ENCODE results near the gene ASH1L. TPM values are rescaled to one million over a fixed set of nuclear protein-coding genes. Genes with fewer than 3 reads are reported as not detected.
"Not testable (repeated sequence)": the region's sequence is repeated elsewhere in the genome, so short reads cannot be mapped to it uniquely, and the experiment has no call there.

The ASH1L gene
- total RNA-seq, 1 donor: 44.8 TPM

DNA sequence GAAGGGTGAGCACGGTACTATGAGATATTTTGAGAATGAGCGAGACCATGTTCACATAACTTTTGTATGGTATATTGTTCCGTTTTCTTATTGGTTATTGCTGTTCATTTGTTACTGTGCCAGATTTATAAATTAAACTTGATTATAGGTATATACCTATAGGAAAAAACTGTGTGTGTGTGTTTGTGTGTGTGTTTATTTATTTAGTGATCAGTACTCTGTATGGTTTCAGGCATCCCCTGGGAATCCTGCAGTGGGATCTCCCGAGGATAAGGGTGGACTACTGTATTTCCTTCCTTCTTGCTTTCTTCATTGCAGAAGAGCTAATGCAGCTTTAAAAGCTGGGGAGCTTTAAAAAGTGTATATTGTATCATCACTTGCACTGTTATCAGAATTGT is 8.0 kb upstream of the ASH1L start:
- TF ChIP-seq CTCF (IDR thresholded peaks at IDR 0.05; ENCODE audit: insufficient read depth, low read length): no peak
- DNase-seq (ENCODE audit: low read depth): no peak
- H3K4me3 ChIP-seq (ENCODE audit: low read depth, low read length): no peak overlapping the region

- TF ChIP-seq CTCF (IDR thresholded peaks at IDR 0.05; ENCODE audit: insufficient read depth, low read length): no peak
- DNase-seq (ENCODE audit: low read depth): peak; percentile 85
These were observed 7.5 kb upstream of the ASH1L start for GRCh38 chr1:155569988-155570592.

DNA sequence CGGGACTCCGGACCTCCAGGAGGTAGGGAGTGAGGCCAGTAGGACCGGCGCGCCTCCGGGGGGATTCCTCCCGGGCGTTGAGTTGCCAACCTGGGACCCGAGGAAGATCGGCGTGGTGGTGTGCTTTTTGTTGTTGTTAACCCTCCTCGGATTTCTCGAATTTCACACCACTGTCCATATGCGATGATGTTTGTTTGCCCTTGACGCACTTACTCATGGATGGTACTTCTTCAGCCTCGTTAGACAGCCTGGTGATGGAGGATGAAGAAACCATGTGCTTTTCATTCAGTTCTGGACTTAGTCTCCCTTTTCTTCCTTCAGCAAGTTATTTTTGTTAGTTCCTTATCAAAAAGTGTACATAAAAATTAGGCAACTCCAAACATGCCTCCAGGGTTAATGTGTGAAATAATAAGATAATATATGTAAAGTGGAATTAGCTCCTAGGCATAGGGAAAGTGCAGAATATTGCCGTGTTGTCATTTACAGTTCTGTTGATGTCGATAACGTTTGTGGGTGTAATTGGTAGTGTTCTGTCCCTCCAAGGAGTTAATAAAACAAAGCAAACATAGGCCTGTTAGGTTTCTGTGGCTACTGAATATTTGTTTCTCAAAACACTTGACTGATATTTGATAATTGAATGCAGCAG is 897 bp upstream of the ASH1L start:
- H3K4me3 ChIP-seq (ENCODE audit: low read depth, low read length): peak overlapping the region; percentile 87
- DNase-seq (ENCODE audit: low read depth): peak; percentile 11

More at GRCh38 chr1:155569988-155570592, 7.5 kb upstream of the ASH1L start:
- no peak overlapping the region for H3K4me3 ChIP-seq (ENCODE audit: low read depth, low read length)

GRCh38 chr1:155561779-155562580 is 623 bp downstream of the ASH1L start:
- peak overlapping the region; percentile 87 for H3K4me3 ChIP-seq (ENCODE audit: low read depth, low read length)
- not testable (repeated sequence) for DNase-seq (ENCODE audit: low read depth)

- no peak for DNase-seq (ENCODE audit: low read depth)
- no peak overlapping the region for H3K4me3 ChIP-seq (ENCODE audit: low read depth, low read length)
- no peak for TF ChIP-seq CTCF (IDR thresholded peaks at IDR 0.05; ENCODE audit: insufficient read depth, low read length)
These were observed 6.7 kb downstream of the ASH1L start for GRCh38 chr1:155555915-155556314.

GRCh38 chr1:155553349-155553748 is 9.3 kb downstream of the ASH1L start:
- DNase-seq (ENCODE audit: low read depth): no peak

GRCh38 chr1:155548706-155549105 is 13.9 kb downstream of the ASH1L start:
- TF ChIP-seq CTCF (IDR thresholded peaks at IDR 0.05; ENCODE audit: insufficient read depth, low read length): no peak
- DNase-seq (ENCODE audit: low read depth): no peak
- no peak overlapping the region for H3K4me3 ChIP-seq (ENCODE audit: low read depth, low read length)

More at GRCh38 chr1:155553349-155553748, 9.3 kb downstream of the ASH1L start:
- no peak for TF ChIP-seq CTCF (IDR thresholded peaks at IDR 0.05; ENCODE audit: insufficient read depth, low read length)
- H3K4me3 ChIP-seq (ENCODE audit: low read depth, low read length): no peak overlapping the region

Measured in fibroblast of the aortic adventitia (primary cell).